Fibroblast of lung (primary cell): ENCODE data around the gene HSD17B8.

Experiments
- EZH2 ChIP-seq: IDR thresholded peaks from 2 replicates; pipeline ENCODE4 v1.5.1; 2012; ENCODE audit warnings: low read length, control low read depth, mild to moderate bottlenecking; ENCODE audit errors: missing control alignments
- TF ChIP-seq, protein P1 (sequence below), 2 donors: IDR thresholded peaks in 1 of 2; conservative IDR thresholded peaks in 1 of 2; 1 replicate in 1 of 2; 2 replicates in 1 of 2; pipeline ENCODE4 v1.5.1; 2011 to 2012; ENCODE audit warnings: low read length in 2 of 2, control low read depth in 1 of 2, inconsistent platforms in 1 of 2, low read depth in 1 of 2, mild to moderate bottlenecking in 1 of 2

DNA sequence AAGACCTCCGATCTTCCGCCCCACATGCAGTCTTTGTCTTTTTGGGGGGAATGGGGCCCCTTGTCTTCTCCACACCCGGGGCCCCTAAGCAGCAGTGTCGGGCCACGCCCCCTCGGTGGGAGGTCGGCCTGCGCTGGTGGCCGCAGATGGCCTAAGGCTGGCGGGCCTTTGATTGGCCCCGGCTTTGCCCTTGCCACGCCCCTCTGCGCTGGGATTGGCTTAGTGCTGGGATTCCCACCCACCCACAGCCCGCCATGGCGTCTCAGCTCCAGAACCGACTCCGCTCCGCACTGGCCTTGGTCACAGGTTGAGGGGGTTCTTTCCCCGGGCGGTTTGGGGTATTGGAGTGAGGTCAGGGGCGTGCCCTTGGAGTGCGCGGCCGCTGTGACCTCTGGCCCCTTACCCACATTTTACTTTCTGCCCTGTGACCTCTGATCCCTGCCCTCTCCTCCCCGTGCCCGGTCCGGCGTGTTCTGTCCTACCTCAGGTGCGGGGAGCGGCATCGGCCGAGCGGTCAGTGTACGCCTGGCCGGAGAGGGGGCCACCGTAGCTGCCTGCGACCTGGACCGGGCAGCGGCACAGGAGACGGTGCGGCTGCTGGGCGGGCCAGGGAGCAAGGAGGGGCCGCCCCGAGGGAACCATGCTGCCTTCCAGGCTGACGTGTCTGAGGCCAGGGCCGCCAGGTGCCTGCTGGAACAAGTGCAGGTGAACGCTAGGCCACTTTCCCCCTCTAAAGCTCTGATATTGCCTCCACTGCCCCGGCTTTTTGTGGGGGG lies at the start of gene HSD17B8:
- TF ChIP-seq, protein P1, sequence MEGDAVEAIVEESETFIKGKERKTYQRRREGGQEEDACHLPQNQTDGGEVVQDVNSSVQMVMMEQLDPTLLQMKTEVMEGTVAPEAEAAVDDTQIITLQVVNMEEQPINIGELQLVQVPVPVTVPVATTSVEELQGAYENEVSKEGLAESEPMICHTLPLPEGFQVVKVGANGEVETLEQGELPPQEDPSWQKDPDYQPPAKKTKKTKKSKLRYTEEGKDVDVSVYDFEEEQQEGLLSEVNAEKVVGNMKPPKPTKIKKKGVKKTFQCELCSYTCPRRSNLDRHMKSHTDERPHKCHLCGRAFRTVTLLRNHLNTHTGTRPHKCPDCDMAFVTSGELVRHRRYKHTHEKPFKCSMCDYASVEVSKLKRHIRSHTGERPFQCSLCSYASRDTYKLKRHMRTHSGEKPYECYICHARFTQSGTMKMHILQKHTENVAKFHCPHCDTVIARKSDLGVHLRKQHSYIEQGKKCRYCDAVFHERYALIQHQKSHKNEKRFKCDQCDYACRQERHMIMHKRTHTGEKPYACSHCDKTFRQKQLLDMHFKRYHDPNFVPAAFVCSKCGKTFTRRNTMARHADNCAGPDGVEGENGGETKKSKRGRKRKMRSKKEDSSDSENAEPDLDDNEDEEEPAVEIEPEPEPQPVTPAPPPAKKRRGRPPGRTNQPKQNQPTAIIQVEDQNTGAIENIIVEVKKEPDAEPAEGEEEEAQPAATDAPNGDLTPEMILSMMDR (conservative IDR thresholded peaks at IDR 0.05 in 1 of 2, IDR thresholded peaks at IDR 0.05 in 1 of 2; ENCODE audit: low read depth in 1 of 2, low read length in 2 of 2), result no peak
- TF ChIP-seq EZH2, result no peak
